Fibroblast of mammary gland (primary cell): ENCODE measurements around the gene CMIP.

ENCODE experiments used
- DNase-seq: peaks from one replicate; pipeline ENCODE4 v3.0.0-alpha.2; 2010; ENCODE audit warnings: low read depth
- H3K4me3 ChIP-seq: 2 replicates; pipeline ENCODE4 v1.5.1; 2011; ENCODE audit warnings: low read depth, mild to moderate bottlenecking, low read length, moderate library complexity; ENCODE audit not compliant: control insufficient read depth
- TF ChIP-seq, protein P1 (sequence below): conservative IDR thresholded peaks from 2 replicates; pipeline ENCODE4 v1.5.1; 2011; ENCODE audit warnings: low read depth, low read length, inconsistent platforms; ENCODE audit not compliant: control insufficient read depth, insufficient read depth

Gene CMIP

GRCh38 chr16:81442916-81443687 lies 1.5 kb upstream of the CMIP start:
- no peak for DNase-seq

DNA sequence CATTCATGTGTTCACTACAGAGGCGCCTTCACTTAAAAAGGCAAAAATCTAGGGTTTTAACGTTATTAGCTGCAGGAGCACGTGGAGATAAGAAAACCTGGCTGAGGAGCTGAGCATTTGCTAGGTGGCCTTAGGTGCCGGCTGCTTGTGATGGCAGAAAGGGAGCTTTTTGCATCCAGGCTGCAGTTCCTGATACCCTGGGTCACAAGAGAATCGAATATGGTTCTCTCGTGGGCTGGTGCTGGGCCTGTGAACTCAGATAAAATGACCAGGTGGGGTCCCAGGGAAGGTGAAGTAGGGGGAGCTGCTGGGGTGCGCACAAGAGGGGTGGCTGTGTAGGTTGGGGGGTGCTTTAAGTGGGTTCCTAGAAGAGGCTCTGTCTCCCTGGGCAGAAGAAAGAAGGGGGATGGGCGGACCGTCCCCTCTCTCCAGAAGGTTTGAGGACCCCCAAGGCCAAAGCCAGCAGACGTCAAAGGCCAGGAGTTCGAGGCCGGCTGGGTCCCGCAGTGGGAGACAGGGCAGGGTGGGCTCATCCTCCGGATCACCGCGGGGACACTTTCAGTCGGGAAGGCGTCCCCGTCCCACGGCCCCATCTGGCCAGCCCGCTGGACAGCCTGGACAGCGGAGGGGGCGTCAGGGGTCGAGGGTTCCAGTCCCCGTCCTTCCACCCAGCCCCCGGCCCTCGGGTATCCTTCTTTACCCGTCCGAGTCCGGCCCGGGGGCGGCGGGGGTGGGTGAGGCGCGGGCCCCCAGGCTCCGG lies 740 bp upstream of the CMIP start:
- no peak for DNase-seq
- TF ChIP-seq, protein P1, sequence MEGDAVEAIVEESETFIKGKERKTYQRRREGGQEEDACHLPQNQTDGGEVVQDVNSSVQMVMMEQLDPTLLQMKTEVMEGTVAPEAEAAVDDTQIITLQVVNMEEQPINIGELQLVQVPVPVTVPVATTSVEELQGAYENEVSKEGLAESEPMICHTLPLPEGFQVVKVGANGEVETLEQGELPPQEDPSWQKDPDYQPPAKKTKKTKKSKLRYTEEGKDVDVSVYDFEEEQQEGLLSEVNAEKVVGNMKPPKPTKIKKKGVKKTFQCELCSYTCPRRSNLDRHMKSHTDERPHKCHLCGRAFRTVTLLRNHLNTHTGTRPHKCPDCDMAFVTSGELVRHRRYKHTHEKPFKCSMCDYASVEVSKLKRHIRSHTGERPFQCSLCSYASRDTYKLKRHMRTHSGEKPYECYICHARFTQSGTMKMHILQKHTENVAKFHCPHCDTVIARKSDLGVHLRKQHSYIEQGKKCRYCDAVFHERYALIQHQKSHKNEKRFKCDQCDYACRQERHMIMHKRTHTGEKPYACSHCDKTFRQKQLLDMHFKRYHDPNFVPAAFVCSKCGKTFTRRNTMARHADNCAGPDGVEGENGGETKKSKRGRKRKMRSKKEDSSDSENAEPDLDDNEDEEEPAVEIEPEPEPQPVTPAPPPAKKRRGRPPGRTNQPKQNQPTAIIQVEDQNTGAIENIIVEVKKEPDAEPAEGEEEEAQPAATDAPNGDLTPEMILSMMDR: no peak
- H3K4me3 ChIP-seq: peak overlapping the region; percentile 41

More at GRCh38 chr16:81442916-81443687, 1.5 kb upstream of the CMIP start:
- H3K4me3 ChIP-seq: no peak overlapping the region
- TF ChIP-seq, protein P1: no peak

DNA sequence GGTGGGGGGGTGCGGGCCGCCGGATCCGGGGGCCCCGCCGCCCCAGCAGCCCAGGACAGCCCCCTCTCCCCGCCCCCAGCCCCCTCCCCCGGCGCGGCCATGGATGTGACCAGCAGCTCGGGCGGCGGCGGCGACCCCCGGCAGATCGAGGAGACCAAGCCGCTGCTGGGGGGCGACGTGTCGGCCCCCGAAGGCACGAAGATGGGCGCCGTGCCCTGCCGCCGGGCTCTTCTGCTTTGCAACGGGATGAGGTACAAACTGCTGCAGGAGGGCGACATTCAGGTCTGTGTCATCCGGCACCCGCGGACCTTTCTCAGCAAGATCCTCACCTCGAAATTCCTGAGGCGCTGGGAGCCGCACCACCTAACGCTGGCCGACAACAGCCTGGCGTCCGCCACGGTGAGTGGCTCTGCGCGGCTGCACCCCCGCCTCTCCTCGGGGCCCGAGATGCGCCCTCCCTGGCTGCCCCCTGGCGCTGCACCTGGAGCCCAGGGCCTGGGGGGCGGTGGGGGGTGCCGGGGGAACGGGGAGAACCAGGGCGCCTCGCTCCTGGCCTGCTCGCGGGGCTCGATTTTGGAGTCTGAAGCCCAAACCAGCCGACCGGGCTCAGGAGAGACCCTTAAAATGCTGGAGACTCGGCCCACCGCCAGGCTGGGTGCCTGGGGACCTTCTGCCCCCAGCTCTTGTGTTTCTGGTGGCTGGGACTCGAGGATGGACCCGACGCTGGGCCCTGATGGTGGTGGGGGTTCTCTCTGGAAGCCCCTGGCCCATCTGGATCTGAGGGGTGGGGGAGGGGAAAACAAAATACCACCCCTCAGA lies 744 bp downstream of the CMIP start:
- DNase-seq: no peak
- TF ChIP-seq, protein P1: no peak
- peak overlapping the region; percentile 59 for H3K4me3 ChIP-seq

GRCh38 chr16:81445966-81446906 lies 1.6 kb downstream of the CMIP start:
- TF ChIP-seq, protein P1: no peak
- peak overlapping the region; percentile 59 for H3K4me3 ChIP-seq
- no peak for DNase-seq

- TF ChIP-seq, protein P1: no peak
- peak overlapping the region; percentile 59 for H3K4me3 ChIP-seq
- no peak for DNase-seq
Observed at GRCh38 chr16:81446907-81447268, 2.3 kb downstream of the CMIP start.
